GM12878 (cell line): ENCODE data around the gene LRRIQ4. TPM values are rescaled to one million over a fixed set of nuclear protein-coding genes. Genes with fewer than 3 reads are reported as not detected.

Source experiments
- ATAC-seq: fragments of 200-7000 bp; cut with Tn5 transposase; 3 replicates; pipeline ENCODE4 v1.9.1; 2020; ENCODE audit warnings: mild to moderate bottlenecking, moderate library complexity
- BruUV-seq: library from RNA; stranded (reverse); fragments of 400-500 nt; replicated peaks from 2 replicates; lab custom pipeline; 2021; lab: Mats Ljungman, UMichigan
- CTCF ChIA-PET: fragments of 300-600 bp; sonication (Branson Sonifier 250); formaldehyde crosslinking; extraction: SDS; loops from one replicate; lab custom pipeline; 2021; ENCODE audit warnings: inconsistent platforms; lab: Yijun Ruan, JAX
- POLR2A ChIA-PET: fragments of 350-600 bp; formaldehyde crosslinking; extraction: SDS; loops from one replicate; lab custom pipeline; 2021; ENCODE audit warnings: inconsistent platforms; lab: Charles Lee
- RAD21 ChIA-PET: fragments of 300-600 bp; sonication (Branson Sonifier 250); formaldehyde crosslinking; loops from one replicate; lab custom pipeline; 2023; ENCODE audit warnings: antibody characterized with exemption; ENCODE audit not compliant: unreplicated experiment; lab: Charles Lee
- SMC1A ChIA-PET: fragments of 300-600 bp; sonication (Branson Sonifier 250); formaldehyde crosslinking; loops from one replicate; lab custom pipeline; 2023; ENCODE audit not compliant: unreplicated experiment, uncharacterized antibody; lab: Charles Lee
- DNase-seq: peaks from one replicate; pipeline ENCODE4 v3.0.0-alpha.2; 2011; ENCODE audit warnings: low read depth, low spot score
- FAIRE-seq: peaks from 3 replicates; lab custom pipeline; 2011; peaks lifted over from hg19 to GRCh38; lab: Jason Lieb, UNC
- H2AFZ ChIP-seq: 2 replicates; pipeline ENCODE4 v1.6.0; 2011; ENCODE audit warnings: low read depth, low read length, control low read depth; ENCODE audit not compliant: control insufficient read depth
- H3K27ac ChIP-seq: 2 replicates; pipeline ENCODE4 v1.5.1; 2011; ENCODE audit warnings: control low read depth; ENCODE audit not compliant: control insufficient read depth, insufficient read depth
- H3K27me3 ChIP-seq, 2 experiments: replicated peaks in 1 of 2; 2 replicates each; pipeline versions ENCODE4 v1.6.0 to v1.6.1; 2011; ENCODE audit warnings: low read length in 1 of 2; ENCODE audit not compliant: control insufficient read depth in 2 of 2, insufficient read depth in 2 of 2
- H3K36me3 ChIP-seq, 2 experiments: 2 replicates each; pipeline ENCODE4 v1.5.1; 2011; ENCODE audit warnings: low read length in 1 of 2; ENCODE audit not compliant: control insufficient read depth in 2 of 2, insufficient read depth in 2 of 2
- H3K4me1 ChIP-seq: 2 replicates; pipeline ENCODE4 v1.6.1; 2011; ENCODE audit warnings: mild to moderate bottlenecking, low read length, moderate library complexity, mixed read lengths; ENCODE audit not compliant: control insufficient read depth, insufficient read depth
- H3K4me2 ChIP-seq: 2 replicates; pipeline ENCODE4 v1.6.0; 2011; ENCODE audit warnings: control low read depth; ENCODE audit not compliant: control insufficient read depth, insufficient read depth
- H3K4me3 ChIP-seq: fragments of 200-600 bp; sonication (generic); 2 replicates; pipeline ENCODE4 v1.5.1; 2016
- H3K79me2 ChIP-seq: 2 replicates; pipeline ENCODE4 v1.6.0; 2011; ENCODE audit warnings: low read length; ENCODE audit not compliant: control insufficient read depth, insufficient read depth
- H3K9ac ChIP-seq: 2 replicates; pipeline ENCODE4 v1.8.0; 2011; ENCODE audit warnings: low read length, control low read depth, mixed read lengths; ENCODE audit not compliant: control insufficient read depth, insufficient read depth
- H3K9me3 ChIP-seq: replicated peaks from 3 replicates; pipeline ENCODE4 v1.5.1; 2011; ENCODE audit warnings: mild to moderate bottlenecking, low read length; ENCODE audit not compliant: control insufficient read depth, insufficient read depth
- H4K20me1 ChIP-seq: 2 replicates; pipeline ENCODE4 v1.6.0; 2011; ENCODE audit not compliant: control insufficient read depth, insufficient read depth
- ATF7 ChIP-seq: fragments of 450-650 bp; IDR thresholded peaks from 2 replicates; pipeline ENCODE4 v1.6.1; 2016; ENCODE audit warnings: low read depth, mild to moderate bottlenecking
- CBX3 ChIP-seq: fragments of 200-600 bp; sonication (generic); IDR thresholded peaks from 2 replicates; pipeline ENCODE4 v1.6.1; 2016; ENCODE audit warnings: low read depth, borderline replicate concordance
- HCFC1 ChIP-seq: fragments of 150-350 bp; IDR thresholded peaks from 2 replicates; pipeline ENCODE4 v1.6.1; 2014; ENCODE audit warnings: low read length
- PAX5 ChIP-seq: IDR thresholded peaks from 2 replicates; pipeline ENCODE4 v1.6.1; 2011; ENCODE audit warnings: low read depth, low read length, borderline replicate concordance
- SIN3A ChIP-seq: IDR thresholded peaks from 2 replicates; pipeline ENCODE4 v1.6.1; 2012; ENCODE audit warnings: low read depth, low read length, improper control_type of control experiment
- ZSCAN29 ChIP-seq: fragments of 450-650 bp; IDR thresholded peaks from 2 replicates; pipeline ENCODE4 v1.6.1; 2017; ENCODE audit warnings: mild to moderate bottlenecking, moderate library complexity
- WGBS: methylation state at CpG from one replicate; pipeline ENCODE4 v1.1.6; 2016; ENCODE audit warnings: low lambda C conversion rate; ENCODE audit not compliant: insufficient replicate concordance, insufficient coverage; ENCODE audit errors: missing lambda C conversion rate; 5-methylcytosine and 5-hydroxymethylcytosine counted together
- in situ Hi-C: fragments of 300-500 bp; cut with MboI; formaldehyde crosslinking; loops from 9 replicates; pipeline ENCODE4 v1.14.3; 2018; ENCODE audit warnings: mixed read lengths
- intact Hi-C: fragments of 100-400 bp; cut with micrococcal nuclease; formaldehyde crosslinking; loops from one replicate; pipeline ENCODE4 v1.14.2; 2022; ENCODE audit not compliant: unreplicated experiment
- polyA plus RNA-seq, 11 experiments: library from polyadenylated mRNA; depleted of rRNA in 4 of 11; unstranded in 6 of 11; stranded (reverse) in 5 of 11; fragments of >200 nt; fragmentation: Nextera tagmentation in 4 of 11; fragmentation: Illumina TruSeq in 1 of 11; extraction: Ambion mirVana in 4 of 11; extraction: Trizol in 1 of 11; gene quantifications; 1 replicate in 1 of 11; 2 replicates in 10 of 11; pipeline versions ENCODE4 v1.2.1 to v1.2.3, GENCODE V29; 2011 to 2016; ENCODE audit warnings: inconsistent platforms in 2 of 11, missing spikeins in 2 of 11, low read depth in 1 of 11
- total RNA-seq, 4 experiments: library from RNA; depleted of rRNA in 3 of 4; stranded (reverse); fragments of >200 nt in 3 of 4; fragmentation: Illumina TruSeq in 1 of 4; extraction: Trizol in 1 of 4; gene quantifications; 2 replicates each; pipeline versions ENCODE4 v1.2.1 to v1.2.3, GENCODE V29; 2013 to 2021
- TF ChIP-seq, protein P1 (sequence below): IDR thresholded peaks from 2 replicates; pipeline ENCODE4 v1.6.1; 2012; ENCODE audit warnings: mild to moderate bottlenecking, low read depth, low read length
- TF ChIP-seq, protein P2 (sequence below): fragments of 450-650 bp; IDR thresholded peaks from 2 replicates; pipeline ENCODE4 v1.6.1; 2018; ENCODE audit warnings: mild to moderate bottlenecking, low read depth, moderate library complexity; ENCODE audit not compliant: partially characterized antibody
- TF ChIP-seq, protein P3 (sequence below): fragments of 450-650 bp; formaldehyde crosslinking; IDR thresholded peaks from 2 replicates; pipeline ENCODE4 v1.4.0; 2022; ENCODE audit warnings: mild to moderate bottlenecking, moderate library complexity
- TF ChIP-seq, protein P4 (sequence below): fragments of 450-650 bp; IDR thresholded peaks from 2 replicates; pipeline ENCODE4 v1.6.1; 2017; ENCODE audit warnings: antibody characterized with exemption, mild to moderate bottlenecking, moderate library complexity

Gene LRRIQ4
- total and polyA plus RNA-seq, 10 of the 15 experiments (the other 5 are each of a cell fraction or from before 2014, with no cell fraction given): 0.06 to 0.21 (median 0.14) TPM; not detected in 3

DNA sequence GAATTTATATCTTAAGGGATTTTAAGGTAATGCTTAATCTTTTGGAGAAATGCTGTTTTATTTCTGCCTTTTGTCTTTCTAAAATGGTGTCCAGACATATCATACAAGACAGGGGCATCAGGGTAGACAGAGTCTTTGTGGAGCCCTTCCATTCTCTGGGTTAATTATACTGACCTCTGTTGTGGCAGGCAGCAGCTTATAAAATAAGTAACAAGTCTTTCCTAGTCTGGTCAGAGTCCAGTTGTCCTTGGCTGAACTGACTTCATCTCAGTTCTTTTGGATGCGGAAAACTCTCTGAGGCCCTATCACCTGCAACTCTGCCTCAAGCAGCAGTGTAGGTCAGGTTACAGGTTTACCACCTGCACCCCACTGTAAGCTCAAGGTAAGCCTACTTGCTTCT, 20.3 kb upstream of the LRRIQ4 start (continued):
- TF ChIP-seq, protein P1, sequence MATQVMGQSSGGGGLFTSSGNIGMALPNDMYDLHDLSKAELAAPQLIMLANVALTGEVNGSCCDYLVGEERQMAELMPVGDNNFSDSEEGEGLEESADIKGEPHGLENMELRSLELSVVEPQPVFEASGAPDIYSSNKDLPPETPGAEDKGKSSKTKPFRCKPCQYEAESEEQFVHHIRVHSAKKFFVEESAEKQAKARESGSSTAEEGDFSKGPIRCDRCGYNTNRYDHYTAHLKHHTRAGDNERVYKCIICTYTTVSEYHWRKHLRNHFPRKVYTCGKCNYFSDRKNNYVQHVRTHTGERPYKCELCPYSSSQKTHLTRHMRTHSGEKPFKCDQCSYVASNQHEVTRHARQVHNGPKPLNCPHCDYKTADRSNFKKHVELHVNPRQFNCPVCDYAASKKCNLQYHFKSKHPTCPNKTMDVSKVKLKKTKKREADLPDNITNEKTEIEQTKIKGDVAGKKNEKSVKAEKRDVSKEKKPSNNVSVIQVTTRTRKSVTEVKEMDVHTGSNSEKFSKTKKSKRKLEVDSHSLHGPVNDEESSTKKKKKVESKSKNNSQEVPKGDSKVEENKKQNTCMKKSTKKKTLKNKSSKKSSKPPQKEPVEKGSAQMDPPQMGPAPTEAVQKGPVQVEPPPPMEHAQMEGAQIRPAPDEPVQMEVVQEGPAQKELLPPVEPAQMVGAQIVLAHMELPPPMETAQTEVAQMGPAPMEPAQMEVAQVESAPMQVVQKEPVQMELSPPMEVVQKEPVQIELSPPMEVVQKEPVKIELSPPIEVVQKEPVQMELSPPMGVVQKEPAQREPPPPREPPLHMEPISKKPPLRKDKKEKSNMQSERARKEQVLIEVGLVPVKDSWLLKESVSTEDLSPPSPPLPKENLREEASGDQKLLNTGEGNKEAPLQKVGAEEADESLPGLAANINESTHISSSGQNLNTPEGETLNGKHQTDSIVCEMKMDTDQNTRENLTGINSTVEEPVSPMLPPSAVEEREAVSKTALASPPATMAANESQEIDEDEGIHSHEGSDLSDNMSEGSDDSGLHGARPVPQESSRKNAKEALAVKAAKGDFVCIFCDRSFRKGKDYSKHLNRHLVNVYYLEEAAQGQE: no peak
- no peak for TF ChIP-seq SIN3A

DNA sequence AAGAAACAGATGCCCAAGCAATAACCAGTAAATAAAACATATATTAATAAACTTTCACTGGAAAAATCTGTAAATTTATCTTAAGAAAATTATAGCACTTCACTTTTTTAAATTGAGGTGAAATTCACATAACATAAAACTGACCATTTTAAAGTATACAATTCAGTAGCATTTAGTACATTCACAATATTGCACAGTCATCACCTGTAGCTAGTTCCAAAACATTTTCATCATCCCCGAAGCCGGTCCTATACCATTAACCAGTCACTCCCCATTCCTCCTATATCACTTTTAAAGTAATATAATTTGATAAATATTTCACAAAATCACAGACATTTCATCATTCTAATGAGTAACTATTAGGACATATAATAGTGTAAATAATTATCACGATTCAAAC, 8.0 kb upstream of the LRRIQ4 start:
- Histone ChIP-seq H3K4me1 (no peaks in the 10 kb centered on the region), H3K4me2 (no peak overlapping the region), H3K9ac (no peak overlapping the region), H3K9me3 (no peaks in the 10 kb centered on the region), H3K36me3 (peaks cover 0 to 4% of the 10 kb centered on the region in 2 experiments; a peak in 1 of 4 replicates), H3K4me3 (no peak overlapping the region), H4K20me1 (no peaks in the 10 kb centered on the region), H3K79me2 (no peaks in the 10 kb centered on the region), H3K27me3 (no peaks in the 10 kb centered on the region), H2AFZ (no peak overlapping the region), H3K27ac (no peak overlapping the region)
- no TSS peak for BruUV-seq
- intact Hi-C loops (no loop called here), in situ Hi-C loops (no loop called here)
- SMC1A ChIA-PET: no interaction called here
- POLR2A ChIA-PET: interaction anchor here (0.5 kb wide), 1 partner anchor 28 kb away, joined by 4 read pairs; no protein-coding TSS in a partner anchor
- CTCF ChIA-PET: no interaction called here
- no peak for ATAC-seq
- WGBS: 97% methylated on average over 3 of the region's 3 CpGs
- FAIRE-seq: no peak
- no peak for DNase-seq
- RAD21 ChIA-PET: no interaction called here
- TF ChIP-seq HCFC1 (no peak), PAX5 (no peak), ATF7 (no peak), CBX3 (no peak), ZSCAN29 (no peak)
- TF ChIP-seq, protein P2, sequence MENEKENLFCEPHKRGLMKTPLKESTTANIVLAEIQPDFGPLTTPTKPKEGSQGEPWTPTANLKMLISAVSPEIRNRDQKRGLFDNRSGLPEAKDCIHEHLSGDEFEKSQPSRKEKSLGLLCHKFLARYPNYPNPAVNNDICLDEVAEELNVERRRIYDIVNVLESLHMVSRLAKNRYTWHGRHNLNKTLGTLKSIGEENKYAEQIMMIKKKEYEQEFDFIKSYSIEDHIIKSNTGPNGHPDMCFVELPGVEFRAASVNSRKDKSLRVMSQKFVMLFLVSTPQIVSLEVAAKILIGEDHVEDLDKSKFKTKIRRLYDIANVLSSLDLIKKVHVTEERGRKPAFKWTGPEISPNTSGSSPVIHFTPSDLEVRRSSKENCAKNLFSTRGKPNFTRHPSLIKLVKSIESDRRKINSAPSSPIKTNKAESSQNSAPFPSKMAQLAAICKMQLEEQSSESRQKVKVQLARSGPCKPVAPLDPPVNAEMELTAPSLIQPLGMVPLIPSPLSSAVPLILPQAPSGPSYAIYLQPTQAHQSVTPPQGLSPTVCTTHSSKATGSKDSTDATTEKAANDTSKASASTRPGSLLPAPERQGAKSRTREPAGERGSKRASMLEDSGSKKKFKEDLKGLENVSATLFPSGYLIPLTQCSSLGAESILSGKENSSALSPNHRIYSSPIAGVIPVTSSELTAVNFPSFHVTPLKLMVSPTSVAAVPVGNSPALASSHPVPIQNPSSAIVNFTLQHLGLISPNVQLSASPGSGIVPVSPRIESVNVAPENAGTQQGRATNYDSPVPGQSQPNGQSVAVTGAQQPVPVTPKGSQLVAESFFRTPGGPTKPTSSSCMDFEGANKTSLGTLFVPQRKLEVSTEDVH: no peak
- TF ChIP-seq, protein P3, sequence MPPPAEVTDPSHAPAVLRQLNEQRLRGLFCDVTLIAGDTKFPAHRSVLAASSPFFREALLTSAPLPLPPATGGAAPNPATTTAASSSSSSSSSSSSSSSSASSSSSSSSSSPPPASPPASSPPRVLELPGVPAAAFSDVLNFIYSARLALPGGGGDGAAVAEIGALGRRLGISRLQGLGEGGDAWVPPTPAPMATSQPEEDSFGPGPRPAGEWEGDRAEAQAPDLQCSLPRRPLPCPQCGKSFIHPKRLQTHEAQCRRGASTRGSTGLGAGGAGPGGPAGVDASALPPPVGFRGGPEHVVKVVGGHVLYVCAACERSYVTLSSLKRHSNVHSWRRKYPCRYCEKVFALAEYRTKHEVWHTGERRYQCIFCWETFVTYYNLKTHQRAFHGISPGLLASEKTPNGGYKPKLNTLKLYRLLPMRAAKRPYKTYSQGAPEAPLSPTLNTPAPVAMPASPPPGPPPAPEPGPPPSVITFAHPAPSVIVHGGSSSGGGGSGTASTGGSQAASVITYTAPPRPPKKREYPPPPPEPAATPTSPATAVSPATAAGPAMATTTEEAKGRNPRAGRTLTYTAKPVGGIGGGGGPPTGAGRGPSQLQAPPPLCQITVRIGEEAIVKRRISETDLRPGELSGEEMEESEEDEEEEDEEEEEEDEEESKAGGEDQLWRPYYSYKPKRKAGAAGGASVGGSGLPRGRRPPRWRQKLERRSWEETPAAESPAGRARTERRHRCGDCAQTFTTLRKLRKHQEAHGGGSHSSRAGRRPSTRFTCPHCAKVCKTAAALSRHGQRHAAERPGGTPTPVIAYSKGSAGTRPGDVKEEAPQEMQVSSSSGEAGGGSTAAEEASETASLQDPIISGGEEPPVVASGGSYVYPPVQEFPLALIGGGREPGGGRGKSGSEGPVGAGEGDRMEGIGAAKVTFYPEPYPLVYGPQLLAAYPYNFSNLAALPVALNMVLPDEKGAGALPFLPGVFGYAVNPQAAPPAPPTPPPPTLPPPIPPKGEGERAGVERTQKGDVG (CRISPR knock-in tag): no peak
- TF ChIP-seq, protein P4, sequence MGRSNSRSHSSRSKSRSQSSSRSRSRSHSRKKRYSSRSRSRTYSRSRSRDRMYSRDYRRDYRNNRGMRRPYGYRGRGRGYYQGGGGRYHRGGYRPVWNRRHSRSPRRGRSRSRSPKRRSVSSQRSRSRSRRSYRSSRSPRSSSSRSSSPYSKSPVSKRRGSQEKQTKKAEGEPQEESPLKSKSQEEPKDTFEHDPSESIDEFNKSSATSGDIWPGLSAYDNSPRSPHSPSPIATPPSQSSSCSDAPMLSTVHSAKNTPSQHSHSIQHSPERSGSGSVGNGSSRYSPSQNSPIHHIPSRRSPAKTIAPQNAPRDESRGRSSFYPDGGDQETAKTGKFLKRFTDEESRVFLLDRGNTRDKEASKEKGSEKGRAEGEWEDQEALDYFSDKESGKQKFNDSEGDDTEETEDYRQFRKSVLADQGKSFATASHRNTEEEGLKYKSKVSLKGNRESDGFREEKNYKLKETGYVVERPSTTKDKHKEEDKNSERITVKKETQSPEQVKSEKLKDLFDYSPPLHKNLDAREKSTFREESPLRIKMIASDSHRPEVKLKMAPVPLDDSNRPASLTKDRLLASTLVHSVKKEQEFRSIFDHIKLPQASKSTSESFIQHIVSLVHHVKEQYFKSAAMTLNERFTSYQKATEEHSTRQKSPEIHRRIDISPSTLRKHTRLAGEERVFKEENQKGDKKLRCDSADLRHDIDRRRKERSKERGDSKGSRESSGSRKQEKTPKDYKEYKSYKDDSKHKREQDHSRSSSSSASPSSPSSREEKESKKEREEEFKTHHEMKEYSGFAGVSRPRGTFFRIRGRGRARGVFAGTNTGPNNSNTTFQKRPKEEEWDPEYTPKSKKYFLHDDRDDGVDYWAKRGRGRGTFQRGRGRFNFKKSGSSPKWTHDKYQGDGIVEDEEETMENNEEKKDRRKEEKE: no peak
